ENCODE measurements around the gene ALPL.
"Not testable (repeated sequence)": the region's sequence is repeated elsewhere in the genome, so short reads cannot be mapped to it uniquely, and the experiment has no call there.

ALPL gene

GRCh38 chr1:21509351-21510112, at the start of gene ALPL:
ALPL (plus strand) TSS chr1:21509423; CDS start chr1:21554082, 44,659 bp downstream.
- in situ Hi-C loops (cut with HindIII; ENCODE audit: low pct_unique_long_range_greater_than_20kb, low sequenced_read_pairs) = no loop called here
- no peak for DNase-seq (ENCODE audit: low read depth in 1 of 2, low spot score in 1 of 2)
- no peak for TF ChIP-seq JUND (IDR thresholded peaks at IDR 0.05; ENCODE audit: low read depth)

GRCh38 chr1:21465127-21465526, 44.1 kb upstream of the ALPL start:
- in situ Hi-C loops (cut with HindIII; ENCODE audit: low pct_unique_long_range_greater_than_20kb, low sequenced_read_pairs); DNase-seq (ENCODE audit: low read depth in 1 of 2, low spot score in 1 of 2): not testable (repeated sequence)

GRCh38 chr1:21467946-21468345, 41.3 kb upstream of the ALPL start:
- peak in 1 of 2 experiments; percentile 58 for DNase-seq (ENCODE audit: low read depth in 1 of 2, low spot score in 1 of 2)
- in situ Hi-C loops (cut with HindIII; ENCODE audit: low pct_unique_long_range_greater_than_20kb, low sequenced_read_pairs) = not testable (repeated sequence)

GRCh38 chr1:21468599-21468998, 40.6 kb upstream of the ALPL start:
- no peak for TF ChIP-seq JUND (IDR thresholded peaks at IDR 0.05; ENCODE audit: low read depth)
- in situ Hi-C loops (cut with HindIII; ENCODE audit: low pct_unique_long_range_greater_than_20kb, low sequenced_read_pairs) = no loop called here
- peak in 1 of 2 experiments; percentile 54 for DNase-seq (ENCODE audit: low read depth in 1 of 2, low spot score in 1 of 2)

- DNase-seq (ENCODE audit: low read depth in 1 of 2, low spot score in 1 of 2) = no peak
- in situ Hi-C loops (cut with HindIII; ENCODE audit: low pct_unique_long_range_greater_than_20kb, low sequenced_read_pairs) = no loop called here
- no peak for TF ChIP-seq JUND (IDR thresholded peaks at IDR 0.05; ENCODE audit: low read depth)
Observed at GRCh38 chr1:21469581-21469980, 39.6 kb upstream of the ALPL start.

GRCh38 chr1:21472861-21473260, 36.4 kb upstream of the ALPL start:
- in situ Hi-C loops (cut with HindIII; ENCODE audit: low pct_unique_long_range_greater_than_20kb, low sequenced_read_pairs) = no loop called here

GRCh38 chr1:21478356-21478755, 30.9 kb upstream of the ALPL start:
- DNase-seq (ENCODE audit: low read depth in 1 of 2, low spot score in 1 of 2) = no peak
- in situ Hi-C loops (cut with HindIII; ENCODE audit: low pct_unique_long_range_greater_than_20kb, low sequenced_read_pairs) = no loop called here
- TF ChIP-seq JUND (IDR thresholded peaks at IDR 0.05; ENCODE audit: low read depth) = no peak

More at GRCh38 chr1:21472861-21473260, 36.4 kb upstream of the ALPL start:
- no peak for DNase-seq (ENCODE audit: low read depth in 1 of 2, low spot score in 1 of 2)
- no peak for TF ChIP-seq JUND (IDR thresholded peaks at IDR 0.05; ENCODE audit: low read depth)

- DNase-seq (ENCODE audit: low read depth in 1 of 2, low spot score in 1 of 2); in situ Hi-C loops (cut with HindIII; ENCODE audit: low pct_unique_long_range_greater_than_20kb, low sequenced_read_pairs): not testable (repeated sequence)
Observed at GRCh38 chr1:21483881-21484280, 25.3 kb upstream of the ALPL start.

- TF ChIP-seq JUND (IDR thresholded peaks at IDR 0.05; ENCODE audit: low read depth) = no peak
- in situ Hi-C loops (cut with HindIII; ENCODE audit: low pct_unique_long_range_greater_than_20kb, low sequenced_read_pairs) = no loop called here
- DNase-seq (ENCODE audit: low read depth in 1 of 2, low spot score in 1 of 2) = no peak
Observed at GRCh38 chr1:21489146-21489545, 20.1 kb upstream of the ALPL start.

GRCh38 chr1:21490774-21491487, 18.3 kb upstream of the ALPL start:
- DNase-seq (ENCODE audit: low read depth in 1 of 2, low spot score in 1 of 2) = peak in 1 of 2 experiments; percentile 42
- in situ Hi-C loops (cut with HindIII; ENCODE audit: low pct_unique_long_range_greater_than_20kb, low sequenced_read_pairs) = no loop called here
- TF ChIP-seq JUND (IDR thresholded peaks at IDR 0.05; ENCODE audit: low read depth) = no peak

- no peak for TF ChIP-seq JUND (IDR thresholded peaks at IDR 0.05; ENCODE audit: low read depth)
- in situ Hi-C loops (cut with HindIII; ENCODE audit: low pct_unique_long_range_greater_than_20kb, low sequenced_read_pairs) = no loop called here
- DNase-seq (ENCODE audit: low read depth in 1 of 2, low spot score in 1 of 2) = no peak
Observed at GRCh38 chr1:21491488-21492355, 17.5 kb upstream of the ALPL start.

GRCh38 chr1:21492356-21492625, 16.9 kb upstream of the ALPL start:
- DNase-seq (ENCODE audit: low read depth in 1 of 2, low spot score in 1 of 2) = no peak
- in situ Hi-C loops (cut with HindIII; ENCODE audit: low pct_unique_long_range_greater_than_20kb, low sequenced_read_pairs) = no loop called here
- TF ChIP-seq JUND (IDR thresholded peaks at IDR 0.05; ENCODE audit: low read depth) = no peak

- DNase-seq (ENCODE audit: low read depth in 1 of 2, low spot score in 1 of 2) = no peak
- in situ Hi-C loops (cut with HindIII; ENCODE audit: low pct_unique_long_range_greater_than_20kb, low sequenced_read_pairs) = no loop called here
- no peak for TF ChIP-seq JUND (IDR thresholded peaks at IDR 0.05; ENCODE audit: low read depth)
Observed at GRCh38 chr1:21494196-21494595, 15.0 kb upstream of the ALPL start.
